Gastroesophageal sphincter (tissue), 3 donors: ENCODE measurements around the gene FBXW8.

Experiments
- CTCF ChIP-seq, 4 experiments: fragments of 200-600 bp in 2 of 4; fragments of 450-650 bp in 2 of 4; sonication (generic) in 1 of 4; IDR thresholded peaks; one replicate each; pipeline ENCODE4 v1.5.1; 2017 to 2019; ENCODE audit warnings: antibody characterized with exemption in 4 of 4, mild to moderate bottlenecking in 2 of 4, moderate library complexity in 2 of 4
- EP300 ChIP-seq: sonication (generic); formaldehyde crosslinking; IDR thresholded peaks from one replicate; pipeline ENCODE4 v1.6.1; 2017; ENCODE audit warnings: antibody characterized with exemption, mild to moderate bottlenecking
- POLR2A ChIP-seq, 2 donors: fragments of 450-650 bp; IDR thresholded peaks; one replicate each; pipeline ENCODE4 v1.6.1; 2017; ENCODE audit warnings: antibody characterized with exemption in 2 of 2, mild to moderate bottlenecking in 2 of 2, moderate library complexity in 1 of 2

- TF ChIP-seq EP300, result no peak
- no peak for TF ChIP-seq CTCF (IDR thresholded peaks at IDR 0.05)
- TF ChIP-seq POLR2A (IDR thresholded peaks at IDR 0.05), result no peak
Measured at GRCh38 chr12:116874324-116874995, 36.3 kb upstream of the FBXW8 start.
